Caki2 (cell line): ENCODE data around the gene GSAP. TPM values are rescaled to one million over a fixed set of nuclear protein-coding genes. Genes with fewer than 3 reads are reported as not detected.
A peak's percentile ranks its signal among the peaks of the same experiment; 100 is the strongest.

Source experiments
- DNase-seq: peaks from one replicate; pipeline ENCODE4 v3.0.0-alpha.2; 2015; ENCODE audit warnings: low read depth
- in situ Hi-C: cut with HindIII; loops from 2 replicates; pipeline ENCODE4 v1.10.0; 2016; ENCODE audit warnings: low sequenced_read_pairs, low pct_unique_long_range_greater_than_20kb, mixed read lengths
- total RNA-seq: library from RNA; depleted of rRNA; stranded (reverse); fragments of >200 nt; shearing (Covaris generic); gene quantifications from 2 replicates; pipeline ENCODE4 v1.2.3, GENCODE V29; 2014; ENCODE audit warnings: low replicate concordance

The GSAP gene
- total RNA-seq, 1 experiment from 2014 or later: 11.7 TPM

DNA sequence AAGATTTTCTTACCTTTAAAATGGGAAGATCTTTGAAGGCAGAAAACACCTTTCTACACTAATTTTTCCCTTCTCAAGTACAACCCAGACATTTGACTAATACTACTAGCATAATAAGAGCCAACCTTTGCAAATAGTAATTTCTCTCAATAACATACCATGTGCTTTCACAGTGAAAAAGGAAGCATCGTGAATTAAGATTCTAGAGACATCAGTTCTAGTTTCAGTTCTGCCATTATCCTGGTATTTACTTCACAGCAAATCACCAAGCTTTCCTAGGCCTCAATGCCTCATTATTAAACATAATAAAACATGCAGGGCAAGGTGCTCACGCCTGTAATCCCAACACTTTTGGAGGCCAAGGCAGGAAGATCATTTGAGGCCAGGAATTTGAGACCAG lies 24.9 kb downstream of the GSAP start:
- in situ Hi-C loops: no loop called here

GRCh38 chr7:77388055-77388641 lies 28.0 kb downstream of the GSAP start:
- in situ Hi-C loops: no loop called here
- DNase-seq: no peak

More for the DNA sequence above, 24.9 kb downstream of the GSAP start:
- DNase-seq: no peak

DNA sequence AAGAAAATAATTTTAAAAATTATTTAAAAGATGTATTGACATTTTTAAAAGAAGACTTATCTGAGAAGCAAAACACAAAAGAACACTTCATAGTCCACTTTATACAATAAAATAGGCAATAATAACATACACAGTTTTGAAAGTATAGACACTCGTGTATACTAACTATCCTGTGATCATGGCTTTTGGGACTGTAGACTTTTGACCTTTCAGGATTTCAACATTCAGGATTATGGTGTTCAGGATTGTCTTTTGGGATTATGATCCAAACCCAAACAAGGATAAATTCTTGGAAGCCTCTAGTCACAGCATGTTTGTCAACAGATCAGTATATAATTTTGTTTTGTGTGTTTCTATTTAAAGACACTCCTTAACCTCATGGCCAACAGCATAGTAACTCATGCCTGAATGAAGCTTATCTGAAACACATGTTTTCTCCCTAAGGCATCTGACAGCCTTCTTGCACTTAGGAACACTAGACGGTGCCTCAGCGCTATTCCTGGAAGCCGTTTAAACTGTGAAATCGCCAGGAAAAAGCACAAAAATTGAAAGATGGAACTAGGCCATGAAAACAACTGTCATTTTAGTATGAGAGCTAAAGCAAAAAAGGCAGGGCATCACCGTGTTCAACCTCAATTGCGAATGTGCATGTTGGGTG lies 29.9 kb downstream of the GSAP start:
- DNase-seq: no peak
- in situ Hi-C loops: no loop called here

DNA sequence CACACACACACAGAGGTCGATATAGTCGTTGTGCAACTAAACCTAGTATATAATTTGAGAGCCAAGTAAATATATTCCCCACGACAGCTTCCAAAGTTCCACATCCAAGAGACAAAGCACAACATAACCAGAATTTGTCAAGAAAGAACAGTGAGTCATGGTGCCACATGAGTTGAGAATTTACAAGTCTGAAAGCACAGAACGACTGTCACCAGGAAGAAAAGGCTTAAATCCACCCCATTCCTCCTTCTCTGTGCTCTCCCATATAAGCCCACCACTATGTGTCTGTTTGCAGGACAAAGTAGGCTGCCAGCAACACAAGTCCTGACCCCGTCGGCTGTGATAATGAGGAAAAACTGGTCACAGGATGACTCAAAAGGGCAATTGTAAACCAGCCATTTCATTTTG lies 32.8 kb downstream of the GSAP start:
- no peak for DNase-seq
- in situ Hi-C loops: no loop called here

DNA sequence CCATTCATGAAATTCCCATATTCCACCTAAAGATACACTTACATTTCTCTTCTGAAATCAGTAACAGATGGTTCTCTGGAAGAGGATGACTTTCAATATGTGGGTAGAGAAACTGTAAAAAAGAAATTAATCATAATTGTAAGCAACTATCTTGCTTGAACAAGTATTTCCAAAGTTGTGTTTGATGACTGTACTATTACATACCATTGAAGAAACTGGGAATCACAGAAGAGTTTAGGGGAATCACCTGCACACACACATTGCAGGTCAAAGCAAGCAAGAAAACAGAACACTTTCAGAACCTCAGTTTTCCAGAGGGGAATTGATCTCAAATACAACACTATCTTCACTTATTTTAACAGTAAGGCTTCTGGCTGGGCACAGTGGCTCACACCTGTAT lies 33.6 kb downstream of the GSAP start:
- in situ Hi-C loops: no loop called here
- DNase-seq: no peak

GRCh38 chr7:77378584-77378983 lies 37.6 kb downstream of the GSAP start:
- in situ Hi-C loops: no loop called here
- DNase-seq: no peak

GRCh38 chr7:77370606-77371005 lies 45.5 kb downstream of the GSAP start:
- in situ Hi-C loops: no loop called here
- DNase-seq: no peak

GRCh38 chr7:77368974-77369373 lies 47.2 kb downstream of the GSAP start:
- no peak for DNase-seq
- in situ Hi-C loops: no loop called here

DNA sequence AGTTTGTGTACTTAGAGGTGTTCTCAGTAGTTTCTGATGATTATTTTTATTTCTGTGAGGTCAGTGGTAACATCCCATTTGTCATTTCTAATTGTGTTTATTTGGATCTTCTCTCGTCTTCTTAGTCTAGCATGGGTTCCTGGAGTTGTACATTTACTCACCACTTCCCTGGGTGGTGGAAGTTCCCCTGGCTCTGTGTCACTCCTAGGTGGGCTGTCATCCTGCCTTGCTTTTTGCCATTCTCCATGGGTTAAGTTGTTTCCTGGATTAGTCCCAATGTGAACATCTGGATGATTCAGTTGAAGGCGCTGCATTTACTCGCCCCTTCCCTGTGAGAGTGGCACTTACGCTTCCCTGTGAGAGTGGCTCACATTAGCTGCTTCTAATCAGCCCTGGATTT lies 48.2 kb downstream of the GSAP start:
- in situ Hi-C loops: no loop called here
- no peak for DNase-seq

GRCh38 chr7:77362905-77363304 lies 53.2 kb downstream of the GSAP start:
- no peak for DNase-seq
- in situ Hi-C loops: no loop called here

DNA sequence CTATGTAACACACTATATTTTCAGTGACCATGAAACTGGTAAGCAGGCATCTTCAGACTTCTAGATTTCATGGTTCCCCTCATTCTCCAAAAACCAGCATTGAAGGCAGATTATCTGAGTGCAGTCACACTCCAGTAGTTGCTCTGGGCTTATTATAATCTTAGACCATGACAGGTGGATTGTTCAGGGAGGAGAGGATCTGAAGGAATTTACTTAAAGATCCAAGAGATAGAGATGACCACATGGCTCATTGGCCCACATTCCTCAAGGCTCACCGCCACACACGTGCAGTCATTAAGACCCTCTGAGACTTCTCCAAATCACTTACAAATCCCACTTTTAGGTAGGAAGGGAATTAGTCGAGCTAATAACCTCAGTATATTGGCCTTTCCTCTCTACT lies 55.2 kb downstream of the GSAP start:
- DNase-seq: no peak
- in situ Hi-C loops: no loop called here

DNA sequence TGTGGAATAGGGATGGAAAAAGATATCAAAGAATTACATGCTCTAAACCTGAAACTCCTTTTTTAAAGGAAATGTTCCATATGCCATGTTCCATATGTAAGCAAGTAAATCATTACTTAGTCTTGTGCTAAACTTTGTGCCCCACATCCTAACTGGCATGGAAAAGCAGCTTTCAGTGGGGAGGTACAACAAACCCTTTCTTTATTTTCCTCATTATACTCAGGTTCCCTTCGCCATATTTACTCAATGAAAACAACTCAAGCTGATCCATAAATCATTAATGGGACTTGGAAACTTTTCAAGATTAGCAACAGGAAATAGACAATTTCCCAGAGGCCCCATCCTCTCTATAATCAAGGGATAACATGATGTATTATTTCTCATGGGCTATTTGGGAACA lies 56.0 kb downstream of the GSAP start:
- in situ Hi-C loops: no loop called here
- DNase-seq: peak; percentile 19

- no peak for DNase-seq
- in situ Hi-C loops: no loop called here
Measured at GRCh38 chr7:77359599-77359998, 56.5 kb downstream of the GSAP start.

GRCh38 chr7:77354914-77355313 lies 61.2 kb downstream of the GSAP start:
- in situ Hi-C loops: no loop called here
- DNase-seq: no peak

GRCh38 chr7:77354484-77354883 lies 61.7 kb downstream of the GSAP start:
- in situ Hi-C loops: no loop called here
- DNase-seq: no peak

DNA sequence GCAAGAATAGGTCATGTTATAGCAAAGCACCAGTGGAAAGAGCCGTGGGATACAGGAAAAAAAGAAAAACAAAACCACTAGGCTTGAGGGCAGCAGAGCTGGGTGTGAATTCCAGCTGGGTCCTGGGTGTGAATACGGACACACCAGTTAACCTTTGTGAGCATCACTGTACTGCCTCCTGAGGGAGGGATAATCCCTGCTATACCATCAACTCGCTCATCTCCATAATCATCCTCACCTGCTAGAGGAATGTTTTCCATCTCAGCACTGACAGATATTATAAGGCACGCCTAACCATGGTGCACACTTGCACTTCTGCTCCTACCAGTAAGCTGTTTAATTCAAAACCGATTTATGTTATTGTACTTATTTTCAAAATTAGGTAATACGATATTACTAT lies 62.2 kb downstream of the GSAP start:
- no peak for DNase-seq
- in situ Hi-C loops: no loop called here

DNA sequence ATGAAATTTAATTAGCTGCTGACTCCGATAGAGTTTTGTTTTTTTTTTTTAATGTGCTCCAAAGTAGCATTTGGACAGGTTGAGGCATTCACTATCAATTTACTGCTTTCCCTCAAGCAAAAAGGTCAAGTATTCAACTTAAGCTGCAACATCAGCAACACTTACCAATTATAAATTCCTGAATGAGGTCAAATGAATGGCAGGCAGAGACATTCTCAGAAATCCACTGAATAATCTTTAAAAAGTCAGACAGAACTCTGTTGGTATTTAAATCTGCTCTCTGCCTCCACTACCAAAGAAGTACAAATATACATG lies 62.8 kb downstream of the GSAP start:
- no peak for DNase-seq
- in situ Hi-C loops: no loop called here

- no peak for DNase-seq
- in situ Hi-C loops: no loop called here
Measured at GRCh38 chr7:77352665-77353406, 63.3 kb downstream of the GSAP start.

DNA sequence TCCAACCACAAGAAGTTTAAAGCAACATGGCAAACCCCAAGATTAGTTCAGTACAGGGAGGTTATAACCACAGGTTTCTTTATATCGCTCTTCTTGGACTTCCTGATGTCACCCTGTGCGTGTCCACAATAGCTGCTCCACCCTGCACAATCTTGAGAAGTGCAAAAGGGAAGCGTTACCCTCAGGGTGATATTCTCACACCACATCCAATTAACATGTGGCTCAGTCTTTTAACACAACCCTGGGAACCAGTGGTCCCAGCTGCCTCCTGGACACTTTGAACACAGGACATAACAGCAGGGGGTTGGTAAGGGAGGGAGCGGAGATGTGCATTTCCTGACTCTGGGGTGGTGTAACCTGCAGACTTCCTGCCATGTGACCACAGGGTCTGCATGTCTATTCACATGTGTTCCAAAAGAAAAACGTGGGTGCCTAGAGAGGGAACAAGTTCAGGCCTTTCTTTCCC lies 64.6 kb downstream of the GSAP start:
- DNase-seq: no peak
- in situ Hi-C loops: no loop called here

GRCh38 chr7:77349141-77349540 lies 67.0 kb downstream of the GSAP start:
- peak; percentile 29 for DNase-seq
- in situ Hi-C loops: no loop called here
